GM21786 (cell line): ENCODE data around the gene PDCD1LG2.
A peak's percentile ranks its signal among the peaks of the same experiment; 100 is the strongest.

Experiments
- ATAC-seq: cut with Tn5 transposase; IDR thresholded peaks from one replicate; pipeline ENCODE4 v1.9.1; 2021; ENCODE audit not compliant: unreplicated experiment

PDCD1LG2 gene

GRCh38 chr9:5529683-5530221, 19.4 kb downstream of the PDCD1LG2 start:
- ATAC-seq = peak; percentile 53

- ATAC-seq = no peak
Measured at GRCh38 chr9:5531101-5531882, 21.0 kb downstream of the PDCD1LG2 start.

DNA sequence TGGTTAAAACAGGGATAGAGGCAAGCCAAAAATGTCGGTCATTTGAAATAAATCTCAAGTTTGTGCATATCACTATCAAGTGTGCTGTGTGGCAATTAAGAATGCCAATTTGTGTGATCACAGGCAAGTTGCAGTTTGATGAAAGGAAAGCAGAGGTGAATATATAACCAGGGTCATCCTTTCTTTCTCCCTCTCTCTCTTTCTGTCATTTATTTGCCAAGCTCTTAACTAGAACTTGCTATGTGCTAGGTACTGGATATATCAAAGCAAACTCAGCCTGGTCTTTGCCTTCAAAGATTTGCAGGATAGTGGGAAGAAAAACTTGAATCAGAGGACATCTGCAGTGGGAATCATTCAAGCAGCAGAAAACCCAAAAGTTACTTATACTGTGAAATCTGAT, 22.0 kb downstream of the PDCD1LG2 start:
- ATAC-seq = no peak

GRCh38 chr9:5532790-5533189, 22.5 kb downstream of the PDCD1LG2 start:
- no peak for ATAC-seq

GRCh38 chr9:5536684-5537083, 26.4 kb downstream of the PDCD1LG2 start:
- ATAC-seq = peak; percentile 46

- no peak for ATAC-seq
Measured at GRCh38 chr9:5543875-5544702, 33.8 kb downstream of the PDCD1LG2 start.

DNA sequence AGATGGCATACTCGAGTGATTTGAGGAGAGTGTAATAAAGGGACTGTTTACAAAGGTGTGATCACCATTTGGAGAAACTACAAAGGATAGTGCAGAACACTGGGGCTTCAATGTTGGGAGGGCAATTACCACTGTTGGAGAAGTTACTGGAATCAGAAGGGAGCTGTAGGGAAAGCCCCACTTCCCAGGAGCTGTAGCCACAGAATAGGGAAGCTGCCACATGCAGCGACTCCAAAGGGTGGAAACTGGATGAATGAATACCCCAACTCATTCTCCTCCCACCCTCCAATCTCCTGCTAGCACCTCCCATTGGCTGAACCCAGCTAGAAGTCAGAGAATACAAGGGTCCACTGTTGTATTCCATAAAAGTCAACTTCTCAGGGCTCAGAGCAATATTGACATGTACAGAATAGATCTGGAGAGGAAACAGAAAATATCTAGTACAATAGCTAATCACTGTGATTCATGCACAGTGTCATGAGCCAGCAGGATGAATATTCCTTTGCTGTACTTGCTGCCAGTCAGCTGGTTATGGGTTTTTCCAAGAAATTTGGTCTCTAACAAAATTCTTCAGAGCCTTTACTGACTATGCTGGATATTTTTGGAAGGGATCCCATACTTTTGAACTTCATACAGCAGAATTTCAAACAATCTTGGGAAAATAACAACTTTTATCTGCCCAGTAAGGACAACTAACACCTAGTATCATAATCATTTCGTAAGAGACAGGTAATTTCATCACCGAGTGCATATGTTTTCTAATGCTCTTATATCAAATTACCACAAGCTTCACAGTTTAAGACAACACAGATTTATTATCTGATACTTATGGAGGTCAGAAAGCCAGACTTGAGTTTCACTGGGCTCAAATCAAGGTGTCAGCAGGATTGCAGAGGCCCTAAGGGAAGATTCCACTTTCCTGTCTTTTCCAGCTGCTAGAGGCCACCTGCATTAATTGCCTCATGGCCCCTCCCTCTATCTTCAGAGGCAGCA, 39.6 kb downstream of the PDCD1LG2 start:
- ATAC-seq = no peak

GRCh38 chr9:5551368-5552150, 41.2 kb downstream of the PDCD1LG2 start:
- no peak for ATAC-seq

- ATAC-seq = no peak
Measured at GRCh38 chr9:5552301-5552700, 42.0 kb downstream of the PDCD1LG2 start.

- no peak for ATAC-seq
Measured at GRCh38 chr9:5553211-5553610, 42.9 kb downstream of the PDCD1LG2 start.

GRCh38 chr9:5554254-5554653, 43.9 kb downstream of the PDCD1LG2 start:
- peak; percentile 57 for ATAC-seq

GRCh38 chr9:5556101-5556705, 45.9 kb downstream of the PDCD1LG2 start:
- ATAC-seq = no peak

- ATAC-seq = peak; percentile 57
Measured at GRCh38 chr9:5557606-5558587, 47.6 kb downstream of the PDCD1LG2 start.

DNA sequence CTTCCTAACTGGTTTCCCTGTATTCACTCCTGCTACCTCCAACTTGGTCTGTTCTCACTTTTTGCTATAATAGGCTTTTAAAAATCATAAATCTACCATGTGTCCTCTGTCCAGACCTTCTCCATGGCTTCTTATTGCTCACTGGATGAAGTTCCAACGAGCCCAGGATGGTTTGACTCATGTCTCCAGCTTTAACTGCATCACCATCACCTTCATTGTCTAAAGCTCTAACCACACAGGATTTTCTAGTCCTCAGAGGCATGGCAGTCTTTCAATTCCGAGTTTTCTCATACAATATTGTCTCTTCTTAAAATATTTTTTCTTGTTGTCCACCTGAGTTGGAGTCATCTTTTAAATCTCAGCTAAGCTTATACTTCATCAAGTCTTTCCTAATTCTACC, 49.3 kb downstream of the PDCD1LG2 start:
- ATAC-seq = no peak

DNA sequence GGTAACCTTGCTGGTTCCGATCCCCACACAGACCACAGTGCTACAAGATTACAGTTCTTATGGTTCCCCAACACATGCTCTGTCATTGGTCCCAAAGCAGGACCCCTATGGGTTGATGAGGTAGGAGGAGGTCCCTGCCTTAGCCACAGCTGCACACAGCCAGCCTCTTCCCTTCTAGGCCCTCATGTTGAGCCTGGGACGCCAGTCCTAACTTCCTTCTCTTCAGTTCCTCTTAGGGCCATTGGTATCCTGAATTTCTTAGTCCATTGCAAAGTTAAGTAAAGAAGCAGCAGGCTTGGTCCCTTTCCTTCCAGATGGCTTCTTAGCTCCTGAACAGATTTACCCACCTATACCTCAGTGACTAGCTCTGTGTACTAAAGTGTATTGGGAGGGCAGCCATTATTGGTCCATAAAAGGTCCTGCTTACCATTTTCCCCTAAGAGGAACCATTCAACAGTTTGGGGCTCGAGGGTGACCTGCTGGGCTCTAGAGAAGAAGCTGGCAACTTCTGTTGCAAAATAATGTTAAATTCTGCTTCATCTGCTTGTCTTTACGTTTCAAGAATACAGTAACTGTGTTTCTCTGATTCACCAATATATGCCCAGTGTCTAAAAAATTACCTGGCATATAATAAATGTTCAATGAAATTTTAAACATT, 50.2 kb downstream of the PDCD1LG2 start:
- ATAC-seq = no peak

DNA sequence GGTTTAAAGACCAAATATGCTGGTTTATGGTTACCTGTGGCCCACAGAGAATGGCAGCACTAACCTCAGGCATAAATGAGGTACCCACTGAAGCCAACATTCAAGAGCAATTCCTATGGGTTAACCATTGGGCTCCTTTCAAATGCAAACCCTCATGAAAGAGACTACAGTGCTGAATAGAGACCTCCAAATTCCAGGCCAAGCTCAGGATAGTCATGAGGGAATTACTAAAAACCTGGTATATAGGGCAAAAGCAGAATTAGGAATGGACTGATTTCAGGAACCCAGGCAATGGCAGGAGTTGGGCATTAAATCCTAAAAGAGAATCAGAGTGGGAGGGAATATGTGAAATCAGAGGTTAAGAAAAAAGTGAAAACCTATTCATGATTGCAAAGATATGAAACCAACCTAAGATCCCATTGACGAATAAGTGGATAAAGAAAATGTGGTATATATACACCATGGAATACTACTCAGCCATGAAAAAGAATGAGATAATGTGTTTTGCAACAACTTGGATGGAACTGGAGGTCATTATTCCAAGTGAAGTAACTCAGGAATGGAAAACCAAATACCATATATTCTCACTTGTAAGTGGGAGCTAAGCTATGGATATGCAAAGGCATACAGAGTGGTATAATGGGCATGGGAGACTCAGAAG, 51.6 kb downstream of the PDCD1LG2 start:
- no peak for ATAC-seq

DNA sequence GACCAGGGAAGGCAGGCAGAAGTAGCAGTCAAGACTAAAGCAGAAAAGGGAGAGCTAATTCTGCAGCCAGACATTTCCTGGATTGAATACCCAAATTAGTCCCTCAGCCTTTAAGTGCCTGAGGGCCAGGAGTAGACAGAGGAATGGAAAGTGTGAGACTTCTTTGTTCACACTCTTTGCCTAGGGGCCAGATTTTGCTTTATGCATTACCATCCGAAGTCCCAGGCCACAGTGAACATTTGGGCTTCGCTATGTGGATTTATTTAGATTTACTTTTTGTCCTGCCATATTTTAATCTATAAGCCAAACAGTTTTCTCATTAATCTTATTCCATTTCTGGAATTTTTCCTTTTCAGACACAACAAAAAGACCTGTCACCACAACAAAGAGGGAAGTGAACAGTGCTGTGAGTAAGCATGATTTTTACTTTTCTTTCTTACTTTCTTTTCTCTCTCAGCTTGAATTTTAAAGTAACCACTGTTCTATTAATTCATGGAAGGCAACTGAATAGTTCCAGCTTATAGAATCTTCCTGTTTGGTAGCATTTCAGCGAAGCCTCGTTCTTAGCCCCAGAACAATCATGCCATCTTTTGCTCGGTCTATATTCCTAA, 52.6 kb downstream of the PDCD1LG2 start:
- no peak for ATAC-seq
